GM18867 (cell line): ENCODE measurements around the gene DDX25.
"Not testable (repeated sequence)": the region's sequence is repeated elsewhere in the genome, so short reads cannot be mapped to it uniquely, and the experiment has no call there.

ENCODE experiments used
- ATAC-seq: cut with Tn5 transposase; IDR thresholded peaks from one replicate; pipeline ENCODE4 v1.9.1; 2021; ENCODE audit warnings: mild to moderate bottlenecking, moderate library complexity; ENCODE audit not compliant: unreplicated experiment

Gene DDX25

GRCh38 chr11:125902927-125903710, 1.2 kb upstream of the DDX25 start, which contains the start of gene PUS3:
Gene PUS3, minus strand, starts transcription at chr11:125903206. Its CDS starts 6,922 bp downstream, at chr11:125896284.
- peak; percentile 97 for ATAC-seq

GRCh38 chr11:125904678-125905077, 370 bp downstream of the DDX25 start:
- ATAC-seq = no peak

- ATAC-seq = no peak
These were observed 6.0 kb downstream of the DDX25 start for GRCh38 chr11:125910226-125910849.

GRCh38 chr11:125914601-125915000, 10.3 kb downstream of the DDX25 start:
- ATAC-seq = not testable (repeated sequence)

GRCh38 chr11:125916683-125917347, 12.5 kb downstream of the DDX25 start:
- ATAC-seq = no peak

GRCh38 chr11:125918140-125918840, 14.0 kb downstream of the DDX25 start:
- ATAC-seq = no peak

- ATAC-seq = no peak
These were observed 16.7 kb downstream of the DDX25 start for GRCh38 chr11:125921042-125921441.

GRCh38 chr11:125922156-125922555, 17.8 kb downstream of the DDX25 start:
- ATAC-seq = no peak

GRCh38 chr11:125923012-125923579, 18.8 kb downstream of the DDX25 start:
- peak; percentile 69 for ATAC-seq

GRCh38 chr11:125923633-125924032, 19.3 kb downstream of the DDX25 start:
- no peak for ATAC-seq

- ATAC-seq = no peak
These were observed 20.2 kb downstream of the DDX25 start for GRCh38 chr11:125924384-125925007.

- ATAC-seq = no peak
These were observed 21.0 kb downstream of the DDX25 start for GRCh38 chr11:125925247-125925740.

- ATAC-seq = no peak
These were observed 21.5 kb downstream of the DDX25 start for GRCh38 chr11:125925804-125926203.

- ATAC-seq = no peak
These were observed 22.4 kb downstream of the DDX25 start for GRCh38 chr11:125926682-125927081.

- ATAC-seq = no peak
These were observed 25.3 kb downstream of the DDX25 start for GRCh38 chr11:125929445-125930075.

GRCh38 chr11:125930076-125930450, 25.8 kb downstream of the DDX25 start:
- no peak for ATAC-seq

- ATAC-seq = no peak
These were observed 26.8 kb downstream of the DDX25 start for GRCh38 chr11:125931116-125931515.

- no peak for ATAC-seq
These were observed 27.4 kb downstream of the DDX25 start for GRCh38 chr11:125931668-125932067.

GRCh38 chr11:125932301-125932700, 28.0 kb downstream of the DDX25 start:
- ATAC-seq = no peak
